HG03469 (cell line): ENCODE results near the gene ANKDD1A.
A peak's percentile ranks its signal among the peaks of the same experiment; 100 is the strongest.

Experiments
- ATAC-seq: cut with Tn5 transposase; IDR thresholded peaks from one replicate; pipeline ENCODE4 v1.9.1; 2021; ENCODE audit warnings: mild to moderate bottlenecking, moderate library complexity, moderate number of reproducible peaks; ENCODE audit not compliant: unreplicated experiment

Gene ANKDD1A

GRCh38 chr15:64959128-64959527, 47.4 kb downstream of the ANKDD1A start:
- ATAC-seq, result no peak

- no peak for ATAC-seq
Measured at GRCh38 chr15:64960153-64960552, 48.5 kb downstream of the ANKDD1A start.

- no peak for ATAC-seq
Measured at GRCh38 chr15:64961013-64961412, 49.3 kb downstream of the ANKDD1A start.

DNA sequence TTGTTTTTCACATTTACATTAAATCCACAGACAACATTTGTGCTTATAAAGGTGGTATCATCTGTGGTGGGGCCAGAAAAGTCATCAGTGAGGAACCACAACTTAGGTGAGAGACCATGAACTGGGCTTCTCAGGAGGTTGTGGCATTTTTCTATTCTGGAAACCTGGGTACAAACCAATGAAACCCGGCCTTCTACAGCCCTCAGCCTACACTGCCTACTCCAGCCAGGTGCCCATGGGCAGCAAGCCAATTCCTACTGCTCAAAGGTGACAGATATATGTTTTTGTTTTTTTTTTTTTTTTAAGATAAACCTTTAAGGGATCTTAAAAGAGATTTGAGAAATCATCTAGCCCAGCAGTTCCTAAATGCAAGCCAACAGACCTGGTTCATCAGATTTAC, 57.7 kb downstream of the ANKDD1A start:
- ATAC-seq, result no peak

GRCh38 chr15:64970698-64971097, 59.0 kb downstream of the ANKDD1A start:
- no peak for ATAC-seq

GRCh38 chr15:64975390-64975789, 63.7 kb downstream of the ANKDD1A start:
- ATAC-seq, result no peak

DNA sequence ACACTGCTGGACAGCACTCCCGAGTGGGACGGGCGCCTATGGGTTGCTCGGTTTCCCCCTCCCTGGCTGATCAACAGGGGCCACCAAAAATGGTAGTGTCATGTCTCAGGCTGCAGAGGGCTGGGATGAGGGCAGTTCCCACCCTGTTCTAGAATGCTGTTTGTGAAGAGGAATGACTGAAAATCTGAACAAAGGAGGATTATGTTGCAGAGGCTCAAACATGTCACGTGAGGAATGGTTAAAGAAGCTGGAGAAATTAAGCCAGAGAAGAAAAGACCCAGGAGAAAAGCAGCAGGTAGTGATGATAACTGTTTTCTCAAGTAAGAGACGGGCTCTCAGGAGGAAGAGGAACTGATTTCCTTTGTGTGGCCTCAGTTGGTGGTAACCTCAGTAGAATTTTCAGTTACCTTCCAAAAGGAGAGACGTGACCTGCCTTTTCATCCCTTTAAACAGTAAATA, 67.6 kb downstream of the ANKDD1A start:
- ATAC-seq, result no peak

GRCh38 chr15:64981812-64982431, 70.2 kb downstream of the ANKDD1A start:
- ATAC-seq, result no peak

- ATAC-seq, result no peak
Measured at GRCh38 chr15:64982472-64982871, 70.8 kb downstream of the ANKDD1A start.

GRCh38 chr15:64985366-64986033, 73.8 kb downstream of the ANKDD1A start:
- ATAC-seq, result no peak

GRCh38 chr15:64987136-64987535, 75.4 kb downstream of the ANKDD1A start:
- no peak for ATAC-seq

DNA sequence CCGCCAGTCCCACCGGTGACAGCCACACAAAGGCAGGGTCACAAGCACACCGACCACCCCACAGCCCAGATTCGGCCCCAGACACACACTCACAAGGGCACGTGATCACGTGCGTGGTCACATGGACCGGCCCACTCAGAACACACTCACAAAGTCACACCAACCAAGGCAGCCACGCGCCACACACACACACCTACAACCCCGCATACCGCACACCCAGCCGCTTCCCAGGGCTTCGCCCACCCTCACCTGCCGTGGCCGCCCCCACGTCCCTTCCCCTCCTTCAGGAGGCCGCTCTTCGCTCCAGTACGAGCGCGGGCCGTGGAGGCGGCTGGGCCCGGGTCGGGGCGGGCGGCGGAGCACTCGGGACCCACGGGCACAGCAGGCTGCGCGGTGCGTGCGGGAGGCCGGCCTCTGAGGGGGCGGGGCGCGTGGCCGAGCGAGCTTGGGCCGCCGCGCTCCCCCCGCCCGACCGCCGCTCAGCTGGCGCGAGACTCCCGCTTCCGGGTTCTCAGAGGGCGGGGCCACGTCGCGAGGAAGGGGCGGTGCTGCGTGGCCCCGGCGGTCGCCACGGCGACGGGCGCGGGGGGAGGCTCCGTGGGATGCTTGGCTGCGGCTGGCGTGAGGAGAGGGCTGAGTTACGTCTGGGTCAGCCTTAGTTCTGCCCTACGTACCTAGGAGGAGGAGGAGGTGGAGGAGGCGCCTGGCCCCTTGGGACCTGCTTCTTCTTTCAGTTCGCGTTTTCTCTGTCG, 77.9 kb downstream of the ANKDD1A start, which contains the start of gene SPG21:
Gene SPG21, minus strand, starts transcription at position 499 of the 752 bp plus-strand sequence. CDS start 6,345 bp downstream, outside the sequence.
- ATAC-seq, result peak; percentile 88

- ATAC-seq, result no peak
Measured at GRCh38 chr15:64990168-64990470, 78.4 kb downstream of the ANKDD1A start.

DNA sequence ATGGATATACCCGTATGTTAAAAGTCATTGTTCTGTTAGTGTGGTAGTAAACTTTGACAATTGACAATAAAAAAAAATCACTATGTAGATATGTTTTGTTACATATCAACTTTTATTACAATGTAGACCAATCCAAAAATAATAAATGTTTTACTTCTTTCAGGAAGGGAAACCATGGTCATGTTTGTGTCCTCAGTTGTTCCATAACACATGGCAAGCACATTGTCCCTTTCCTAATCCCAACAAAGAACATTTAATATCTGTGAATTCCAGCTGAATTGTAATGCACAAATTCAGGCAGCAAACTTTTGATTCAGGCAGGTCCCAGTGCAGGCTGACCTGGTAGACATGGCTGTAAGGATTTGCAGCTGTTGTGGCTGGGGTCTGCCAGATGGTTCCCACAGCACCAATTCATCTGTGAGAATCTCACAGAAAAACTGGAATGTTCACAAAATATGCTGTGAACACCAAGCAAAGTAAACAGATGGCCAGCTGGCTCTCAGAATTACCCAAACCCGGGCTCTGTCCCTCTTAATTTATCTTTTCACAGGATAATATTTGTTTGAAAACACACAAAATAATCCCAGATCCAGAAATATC, 79.9 kb downstream of the ANKDD1A start:
- ATAC-seq, result no peak

DNA sequence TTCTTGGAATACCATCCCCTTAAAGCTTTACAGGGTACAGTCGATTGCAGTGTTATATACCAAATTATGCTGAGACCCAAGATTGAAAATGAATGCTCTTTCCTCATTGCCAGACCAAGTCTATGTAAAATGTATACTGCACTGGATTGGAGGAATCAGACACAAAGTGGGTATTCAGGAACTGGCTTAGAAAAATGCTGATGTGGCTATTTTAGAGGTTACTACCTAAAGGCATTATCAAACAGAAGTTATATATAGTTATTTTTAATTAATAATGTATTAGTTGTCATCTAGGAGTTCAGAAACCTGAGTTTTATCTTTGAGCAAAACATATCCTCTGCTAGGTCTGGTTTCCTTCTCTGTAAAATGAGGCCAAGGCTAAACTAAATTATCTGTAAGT, 81.6 kb downstream of the ANKDD1A start:
- ATAC-seq, result no peak

GRCh38 chr15:64997066-64997465, 85.4 kb downstream of the ANKDD1A start:
- no peak for ATAC-seq

DNA sequence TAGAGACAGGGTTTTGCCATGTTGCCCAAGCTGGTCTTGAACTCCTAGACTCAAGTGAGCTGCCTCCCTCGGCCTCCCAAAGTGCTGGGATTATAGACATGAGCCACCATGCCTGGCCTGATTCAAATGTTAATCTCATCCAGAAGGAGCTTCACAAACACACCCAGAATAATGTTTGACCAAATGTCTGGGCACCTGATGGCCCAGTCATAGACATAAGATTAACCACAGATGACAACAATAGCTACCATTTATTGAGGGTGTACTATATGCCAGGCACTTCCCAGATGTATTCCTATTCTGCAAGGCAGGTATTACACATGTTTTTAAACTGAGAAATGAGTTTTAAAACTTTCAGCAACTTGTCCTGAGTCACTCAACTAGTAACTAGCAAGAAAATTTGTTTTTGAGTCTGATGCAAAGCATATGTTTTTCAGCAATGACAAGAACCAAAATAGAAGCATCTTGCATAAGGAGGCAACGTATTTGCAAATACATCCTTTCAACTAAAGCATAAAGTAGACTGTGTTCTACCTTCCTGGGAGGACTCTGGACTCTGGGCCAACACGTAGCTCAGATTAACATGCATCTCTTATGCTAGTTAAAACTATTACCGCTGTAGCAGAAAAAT, 86.2 kb downstream of the ANKDD1A start:
- ATAC-seq, result no peak

GRCh38 chr15:65004993-65005392, 93.3 kb downstream of the ANKDD1A start:
- ATAC-seq, result no peak

GRCh38 chr15:65006876-65007275, 95.2 kb downstream of the ANKDD1A start:
- no peak for ATAC-seq
